GM21526 (cell line): Measurements from ENCODE around the gene CARD11.
"Not testable (repeated sequence)": the region's sequence is repeated elsewhere in the genome, so short reads cannot be mapped to it uniquely, and the experiment has no call there.

Experiments used
- ATAC-seq: cut with Tn5 transposase; IDR thresholded peaks from one replicate; pipeline ENCODE4 v1.9.1; 2021; ENCODE audit warnings: moderate library complexity; ENCODE audit not compliant: unreplicated experiment, low FRiP score

Gene CARD11

GRCh38 chr7:2931034-2931415 lies 112.6 kb downstream of the CARD11 start:
- no peak for ATAC-seq

- ATAC-seq, result no peak
These were observed 113.2 kb downstream of the CARD11 start for GRCh38 chr7:2930310-2931033.

DNA sequence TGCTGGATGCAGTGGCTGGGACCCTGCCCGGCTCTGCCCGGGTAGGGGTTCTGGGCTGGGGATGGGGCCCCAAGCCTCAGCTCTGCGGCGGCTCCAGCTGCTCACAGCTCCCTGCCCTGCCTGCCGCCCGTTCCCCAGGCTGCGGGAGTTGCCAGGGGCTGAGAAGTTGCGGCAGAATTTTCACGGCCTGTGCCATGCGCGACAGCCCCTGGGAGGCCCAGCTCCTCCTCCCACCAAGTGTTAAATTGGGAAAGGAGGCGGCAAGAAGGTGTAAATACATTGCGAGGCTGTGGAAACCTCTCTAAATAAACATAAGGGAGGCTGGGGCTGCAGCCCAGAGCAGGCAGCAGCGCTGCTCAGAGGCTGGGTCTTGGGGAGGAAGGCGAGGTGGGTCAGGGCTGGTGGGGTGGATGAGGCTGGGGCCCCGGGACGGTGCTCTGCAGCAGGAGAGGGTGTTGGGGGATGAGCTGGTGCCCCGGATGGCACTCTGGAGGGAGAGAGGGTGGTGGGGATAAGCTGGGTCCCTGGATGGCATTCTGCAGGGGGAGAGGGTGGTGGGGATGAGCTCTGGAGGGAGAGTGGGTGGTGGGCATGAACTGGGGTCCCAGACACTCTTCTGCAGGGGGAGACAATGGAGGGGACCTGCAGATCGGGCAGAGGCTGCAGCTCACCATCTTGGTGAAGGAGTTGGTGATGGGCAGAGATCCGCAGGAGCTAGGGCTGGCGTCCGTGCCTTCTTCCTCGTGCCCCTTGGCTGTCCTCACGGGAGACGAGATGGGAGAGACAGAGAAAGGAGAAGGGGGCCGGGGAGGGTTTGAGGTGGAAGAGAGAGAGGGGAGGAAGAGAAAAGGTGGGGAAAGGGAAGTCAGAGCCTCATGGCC lies 114.1 kb downstream of the CARD11 start:
- no peak for ATAC-seq

GRCh38 chr7:2928613-2929311 lies 114.9 kb downstream of the CARD11 start:
- no peak for ATAC-seq

GRCh38 chr7:2928256-2928612 lies 115.4 kb downstream of the CARD11 start:
- no peak for ATAC-seq

GRCh38 chr7:2927592-2927991 lies 116.1 kb downstream of the CARD11 start:
- ATAC-seq, result no peak

- no peak for ATAC-seq
These were observed 116.7 kb downstream of the CARD11 start for GRCh38 chr7:2926896-2927405.

DNA sequence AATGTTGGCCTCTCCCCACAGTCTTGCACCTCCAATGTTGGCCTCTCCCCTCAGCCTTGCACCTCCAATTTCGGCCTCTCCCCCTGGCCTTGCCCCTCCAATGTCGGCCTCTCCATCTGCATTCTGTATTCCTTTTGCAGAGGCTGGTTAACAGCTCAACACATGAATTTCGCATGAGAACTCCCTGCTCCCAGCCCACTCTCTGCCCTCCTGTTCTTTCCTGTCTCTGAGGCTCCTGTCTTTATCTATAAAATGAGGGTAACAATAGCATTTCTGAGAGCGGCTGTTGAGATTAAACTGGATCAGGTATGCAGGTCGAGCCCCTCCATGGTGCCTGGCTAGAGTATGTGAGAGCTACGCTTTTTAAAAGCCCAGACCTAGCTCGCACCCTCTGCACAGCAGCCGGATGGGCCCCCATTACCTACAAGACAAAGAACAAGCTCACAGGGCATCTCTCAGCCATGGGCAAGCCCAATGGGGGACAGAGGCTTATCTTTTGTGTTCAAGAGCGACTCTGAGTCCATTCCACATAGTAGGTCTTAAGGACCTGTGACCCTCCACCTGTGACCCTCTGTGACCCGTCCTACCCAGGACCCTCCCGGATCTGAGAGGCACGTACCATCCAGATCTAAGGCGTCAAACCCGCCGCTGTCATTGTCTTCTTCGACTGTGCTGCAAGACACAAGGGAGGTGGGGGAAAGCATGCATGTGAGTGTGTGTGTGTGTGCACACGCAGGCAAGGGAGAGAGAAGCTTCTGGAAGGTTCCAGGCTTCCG lies 117.4 kb downstream of the CARD11 start:
- no peak for ATAC-seq

- ATAC-seq, result no peak
These were observed 118.5 kb downstream of the CARD11 start for GRCh38 chr7:2924866-2925840.

- no peak for ATAC-seq
These were observed 119.6 kb downstream of the CARD11 start for GRCh38 chr7:2923886-2924574.

- ATAC-seq, result no peak
These were observed 120.3 kb downstream of the CARD11 start for GRCh38 chr7:2923291-2923781.

- no peak for ATAC-seq
These were observed 120.8 kb downstream of the CARD11 start for GRCh38 chr7:2922866-2923265.

DNA sequence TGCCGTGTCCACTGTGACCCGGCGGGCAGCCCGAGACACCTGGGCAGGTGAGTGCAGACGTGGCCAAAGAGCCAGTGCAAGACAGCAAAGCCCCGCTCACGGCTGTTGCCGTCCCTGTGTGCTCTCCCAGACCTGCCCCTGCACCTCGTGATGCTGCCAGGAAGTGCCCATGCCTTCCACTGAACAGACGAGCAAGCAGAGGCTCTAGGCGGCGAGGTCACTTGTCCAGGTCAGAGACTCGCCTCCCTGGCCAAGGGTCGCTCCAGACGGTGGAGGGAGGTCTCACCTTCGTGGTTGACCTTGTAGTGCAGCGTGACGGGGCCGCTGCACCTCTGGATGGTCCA lies 121.3 kb downstream of the CARD11 start:
- ATAC-seq, result no peak

DNA sequence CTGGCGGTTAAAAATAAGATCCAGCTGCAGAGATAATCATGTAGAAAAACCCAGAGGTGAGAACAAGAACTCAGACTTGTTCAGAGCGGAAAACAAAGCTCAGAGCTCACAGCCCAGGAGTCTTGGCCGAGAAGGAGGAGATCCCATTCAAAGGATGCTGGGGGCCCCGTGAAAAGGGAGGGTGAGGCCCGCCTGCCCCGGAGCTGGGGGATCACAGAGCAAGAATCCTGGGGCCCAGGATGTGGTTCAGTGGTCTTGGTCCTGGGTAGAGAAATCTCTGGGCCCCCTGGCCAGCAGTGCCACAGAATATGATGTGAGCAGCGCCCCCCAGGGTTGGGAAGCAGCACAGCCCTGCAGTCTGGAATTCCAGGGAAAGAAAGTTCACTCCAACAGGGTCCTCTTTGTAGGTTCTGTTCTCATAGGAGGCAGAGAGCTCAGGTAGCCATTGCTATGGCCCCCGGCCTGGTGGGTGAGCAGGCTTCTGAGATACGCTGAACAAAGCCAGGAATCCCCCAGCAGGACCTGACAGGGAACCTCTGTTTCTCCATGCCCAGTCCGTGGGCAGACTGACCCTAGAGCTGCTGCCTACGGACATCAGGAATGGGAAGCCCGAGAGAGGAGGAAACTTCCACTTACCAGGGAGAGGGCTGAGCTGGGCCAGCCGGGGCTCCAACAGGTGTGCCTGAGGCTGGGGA lies 121.9 kb downstream of the CARD11 start:
- ATAC-seq, result no peak

DNA sequence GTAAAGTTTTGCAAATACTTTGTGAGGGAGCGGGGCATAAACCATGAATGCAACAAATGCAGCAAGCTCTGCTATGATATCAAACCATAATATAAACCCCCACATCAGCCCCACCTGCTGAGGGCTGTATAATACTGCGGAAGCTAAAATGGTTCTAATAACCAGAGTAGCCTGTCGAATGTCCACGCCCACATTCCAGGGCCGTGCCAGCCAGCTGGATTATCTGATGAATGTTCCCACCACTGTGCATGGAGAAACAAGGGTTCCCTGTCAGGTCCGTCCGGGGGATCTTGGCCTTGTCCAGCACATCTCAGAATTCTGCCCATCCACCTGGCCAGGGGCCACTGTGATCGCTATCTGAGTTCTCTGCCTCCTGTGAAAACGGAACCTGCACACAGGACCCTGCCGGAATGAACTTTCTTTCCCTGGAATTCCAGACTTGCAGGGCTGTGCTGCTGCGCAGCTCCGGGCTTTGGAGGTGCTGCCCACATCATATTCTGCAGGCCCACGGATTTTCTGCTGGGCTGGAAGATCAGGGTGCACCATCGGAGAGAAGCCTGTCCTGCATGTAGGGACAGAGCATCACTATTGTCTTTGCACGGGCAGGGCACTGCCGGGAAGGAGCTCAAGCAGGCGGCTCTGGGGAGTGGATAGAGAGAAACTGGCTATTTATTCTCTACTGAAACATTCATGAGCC lies 122.6 kb downstream of the CARD11 start:
- ATAC-seq, result no peak

DNA sequence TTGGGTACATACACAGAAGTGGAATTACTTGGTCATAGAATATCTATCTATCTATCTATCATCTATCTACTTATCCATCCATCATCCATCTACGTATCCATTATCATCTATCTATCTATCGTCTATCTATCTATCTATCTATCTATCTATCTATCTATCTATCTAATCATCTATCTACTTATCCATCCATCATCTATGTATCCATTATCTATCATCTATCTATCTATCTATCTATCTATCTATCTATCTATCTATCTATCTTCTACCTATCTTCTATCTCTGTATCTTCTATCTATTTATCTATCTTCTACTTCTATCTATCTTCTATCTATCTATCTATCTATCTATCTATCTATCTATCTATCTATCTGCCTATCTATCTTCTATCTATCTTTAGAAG lies 123.2 kb downstream of the CARD11 start:
- not testable (repeated sequence) for ATAC-seq

DNA sequence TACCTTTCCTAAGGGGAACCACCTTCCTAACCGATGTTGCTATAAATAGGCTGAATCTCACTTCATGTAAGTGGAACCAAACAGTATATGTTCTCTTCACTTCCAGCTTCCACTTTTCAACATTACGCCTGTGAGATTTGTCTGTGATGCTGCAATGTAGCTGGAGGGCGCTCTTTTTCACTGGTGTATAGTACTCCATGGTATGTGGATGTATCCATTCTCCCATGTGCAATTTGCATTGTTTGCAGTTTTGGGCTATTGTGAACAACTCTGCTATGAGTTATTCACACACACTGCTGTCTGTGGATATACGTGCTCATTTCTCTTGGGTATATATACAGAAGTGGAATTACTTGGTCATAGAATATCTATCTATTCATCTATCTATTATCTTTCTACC lies 123.6 kb downstream of the CARD11 start:
- ATAC-seq, result no peak
